ENCODE data around the gene EXOC4. TPM values are rescaled to one million over a fixed set of nuclear protein-coding genes. Genes with fewer than 3 reads are reported as not detected.

The EXOC4 gene
- total and polyA plus RNA-seq, 2 experiments from 2014 or later: 23.9 to 51.7 TPM

DNA sequence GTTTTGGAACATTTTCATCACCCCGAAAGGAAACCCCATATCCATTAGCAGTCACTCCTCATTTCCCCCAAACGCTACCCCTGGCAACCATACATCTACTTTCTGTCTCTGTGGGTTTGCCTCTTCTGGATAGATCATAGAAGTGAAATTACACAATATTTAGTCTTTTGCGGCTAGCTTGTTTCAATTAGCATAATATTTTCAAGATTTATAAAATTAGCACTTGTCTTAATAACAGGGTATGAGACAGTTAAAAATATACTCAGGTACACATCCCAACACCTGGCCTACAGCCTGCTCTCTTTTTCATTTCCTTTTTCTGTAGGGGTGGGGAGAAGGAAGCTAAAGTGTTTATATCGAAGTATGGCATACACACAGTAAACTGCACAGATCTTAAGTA, 792.8 kb downstream of the EXOC4 start:
- no peak overlapping the region for H3K27ac ChIP-seq

DNA sequence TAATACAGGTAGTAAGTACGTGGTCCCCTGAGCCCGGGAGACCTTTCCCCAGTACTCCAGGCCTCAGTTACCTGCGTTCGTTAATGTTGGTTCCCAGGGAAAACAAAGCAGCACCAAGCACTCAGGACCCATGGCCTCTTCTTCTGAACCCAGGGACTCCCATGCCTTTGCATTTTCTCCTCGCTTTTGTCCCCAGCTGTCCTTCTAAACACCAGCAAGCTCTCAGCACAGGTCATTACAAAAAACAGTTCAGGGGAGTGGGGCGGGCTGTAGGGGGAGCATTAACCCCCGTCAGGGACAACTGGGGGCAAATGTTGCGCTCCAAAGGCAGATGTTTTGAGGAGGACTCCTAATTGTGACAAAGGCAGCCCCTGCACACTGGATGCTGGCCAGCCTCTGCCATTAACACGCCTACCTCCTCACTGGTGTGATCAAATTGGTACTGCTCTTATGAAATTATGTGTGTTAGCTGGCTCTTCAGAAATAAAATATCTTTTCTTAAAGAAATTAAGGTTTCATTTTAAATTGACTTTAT, 793.8 kb downstream of the EXOC4 start:
- TF ChIP-seq EZH2 (IDR thresholded peaks at IDR 0.05; ENCODE audit: insufficient read depth, poor library complexity, severe bottlenecking) (no peak), EZH2phosphoT487 (IDR thresholded peaks at IDR 0.05; ENCODE audit: insufficient read depth, low read depth) (no peak)
- H3K36me3 ChIP-seq (ENCODE audit: low read depth): no peaks in the 10 kb centered on the region
- H3K9ac ChIP-seq: no peak overlapping the region
- no peaks in the 10 kb centered on the region for H3K27me3 ChIP-seq (replicated peaks; ENCODE audit: insufficient read depth)
- H2AFZ ChIP-seq: no peak overlapping the region
- no peaks in the 10 kb centered on the region for H3K9me3 ChIP-seq (ENCODE audit: low read depth)
- in situ Hi-C loops (cut with MboI): no loop called here
- DNase-seq: no peak
- no peak overlapping the region for H3K4me2 ChIP-seq (ENCODE audit: unreplicated experiment)
- no peaks in the 10 kb centered on the region for H4K20me1 ChIP-seq (ENCODE audit: insufficient read depth)
- H3K4me3 ChIP-seq: no peak overlapping the region
- 86 to 87% methylated on average over 9 of the region's 9 CpGs for WGBS, 2 experiments (ENCODE audit: low coverage in 1 of 2, low lambda C conversion rate in 2 of 2, missing lambda C conversion rate in 2 of 2)
- H3K9me2 ChIP-seq (ENCODE audit: insufficient read depth): no peaks in the 10 kb centered on the region
- H3F3A ChIP-seq (ENCODE audit: insufficient read depth): no peaks in the 10 kb centered on the region
- no peaks in the 10 kb centered on the region for H3K79me2 ChIP-seq (ENCODE audit: insufficient read depth)
- no peak overlapping the region for H3K27ac ChIP-seq
- peaks cover 10% of the 10 kb centered on the region; the same call in 1 of the 2 replicates for H3K4me1 ChIP-seq (ENCODE audit: insufficient read depth)

More for the DNA sequence above, 792.8 kb downstream of the EXOC4 start:
- no peaks in the 10 kb centered on the region for H4K20me1 ChIP-seq (ENCODE audit: insufficient read depth)
- TF ChIP-seq EZH2phosphoT487 (IDR thresholded peaks at IDR 0.05; ENCODE audit: insufficient read depth, low read depth) (no peak), EZH2 (IDR thresholded peaks at IDR 0.05; ENCODE audit: insufficient read depth, poor library complexity, severe bottlenecking) (no peak)
- H3K9ac ChIP-seq: no peak overlapping the region
- 86 to 87% methylated on average over 4 of the region's 4 CpGs for WGBS, 2 experiments (ENCODE audit: low coverage in 1 of 2, low lambda C conversion rate in 2 of 2, missing lambda C conversion rate in 2 of 2)
- no peaks in the 10 kb centered on the region for H3K36me3 ChIP-seq (ENCODE audit: low read depth)
- no peaks in the 10 kb centered on the region for H3K9me2 ChIP-seq (ENCODE audit: insufficient read depth)
- no peaks in the 10 kb centered on the region for H3K79me2 ChIP-seq (ENCODE audit: insufficient read depth)
- H3K9me3 ChIP-seq (ENCODE audit: low read depth): no peaks in the 10 kb centered on the region
- no peak overlapping the region for H3K4me2 ChIP-seq (ENCODE audit: unreplicated experiment)
- in situ Hi-C loops (cut with MboI): no loop called here
- peaks cover 10% of the 10 kb centered on the region; the same call in 1 of the 2 replicates for H3K4me1 ChIP-seq (ENCODE audit: insufficient read depth)
- no peak overlapping the region for H3K4me3 ChIP-seq
- DNase-seq: no peak
- H3F3A ChIP-seq (ENCODE audit: insufficient read depth): no peaks in the 10 kb centered on the region
- H2AFZ ChIP-seq: no peak overlapping the region
- H3K27me3 ChIP-seq (replicated peaks; ENCODE audit: insufficient read depth): no peaks in the 10 kb centered on the region

- Histone ChIP-seq H3K36me3 (ENCODE audit: low read depth) (no peaks in the 10 kb centered on the region), H3K79me2 (ENCODE audit: insufficient read depth) (no peaks in the 10 kb centered on the region), H3K9me3 (ENCODE audit: low read depth) (no peaks in the 10 kb centered on the region), H3K4me3 (no peak overlapping the region), H3K27ac (no peak overlapping the region), H3K4me1 (ENCODE audit: insufficient read depth) (peaks cover 10% of the 10 kb centered on the region; the same call in 1 of the 2 replicates), H3K27me3 (replicated peaks; ENCODE audit: insufficient read depth) (no peaks in the 10 kb centered on the region), H4K20me1 (ENCODE audit: insufficient read depth) (no peaks in the 10 kb centered on the region), H3F3A (ENCODE audit: insufficient read depth) (no peaks in the 10 kb centered on the region), H3K4me2 (ENCODE audit: unreplicated experiment) (no peak overlapping the region), H2AFZ (no peak overlapping the region), H3K9me2 (ENCODE audit: insufficient read depth) (no peaks in the 10 kb centered on the region), H3K9ac (no peak overlapping the region)
- 96 to 99% methylated on average over 4 of the region's 4 CpGs for WGBS, 2 experiments (ENCODE audit: low coverage in 1 of 2, low lambda C conversion rate in 2 of 2, missing lambda C conversion rate in 2 of 2)
- in situ Hi-C loops (cut with MboI): no loop called here
- no peak for DNase-seq
- TF ChIP-seq EZH2phosphoT487 (IDR thresholded peaks at IDR 0.05; ENCODE audit: insufficient read depth, low read depth) (no peak), EZH2 (IDR thresholded peaks at IDR 0.05; ENCODE audit: insufficient read depth, poor library complexity, severe bottlenecking) (no peak)
Observed at GRCh38 chr7:134047675-134048074, 794.8 kb downstream of the EXOC4 start.

- Histone ChIP-seq H3K36me3 (ENCODE audit: low read depth) (no peaks in the 10 kb centered on the region), H3K4me3 (no peak overlapping the region), H3F3A (ENCODE audit: insufficient read depth) (no peaks in the 10 kb centered on the region), H3K79me2 (ENCODE audit: insufficient read depth) (no peaks in the 10 kb centered on the region), H3K9ac (no peak overlapping the region), H3K27ac (no peak overlapping the region), H3K4me1 (ENCODE audit: insufficient read depth) (peaks cover 10% of the 10 kb centered on the region; the same call in 1 of the 2 replicates), H3K27me3 (replicated peaks; ENCODE audit: insufficient read depth) (no peaks in the 10 kb centered on the region), H3K4me2 (ENCODE audit: unreplicated experiment) (no peak overlapping the region), H3K9me3 (ENCODE audit: low read depth) (no peaks in the 10 kb centered on the region), H2AFZ (no peak overlapping the region), H4K20me1 (ENCODE audit: insufficient read depth) (no peaks in the 10 kb centered on the region), H3K9me2 (ENCODE audit: insufficient read depth) (no peaks in the 10 kb centered on the region)
- in situ Hi-C loops (cut with MboI): no loop called here
- no peak for DNase-seq
- WGBS, 2 experiments (ENCODE audit: low coverage in 1 of 2, low lambda C conversion rate in 2 of 2, missing lambda C conversion rate in 2 of 2): 97 to 100% methylated on average over 1 of the region's 1 CpG
- TF ChIP-seq EZH2phosphoT487 (IDR thresholded peaks at IDR 0.05; ENCODE audit: insufficient read depth, low read depth) (no peak), EZH2 (IDR thresholded peaks at IDR 0.05; ENCODE audit: insufficient read depth, poor library complexity, severe bottlenecking) (no peak)
Observed at GRCh38 chr7:134048166-134048565, 795.3 kb downstream of the EXOC4 start.
